Embryonic facial prominence (tissue), 1 donor: ENCODE data around the gene FGGY.
"Not testable (repeated sequence)": the region's sequence is repeated elsewhere in the genome, so short reads cannot be mapped to it uniquely, and the experiment has no call there.

Experiments
- DNase-seq: peaks from one replicate; pipeline ENCODE4 v3.0.0-alpha.2; 2016; ENCODE audit errors: extremely low spot score

The FGGY gene

DNA sequence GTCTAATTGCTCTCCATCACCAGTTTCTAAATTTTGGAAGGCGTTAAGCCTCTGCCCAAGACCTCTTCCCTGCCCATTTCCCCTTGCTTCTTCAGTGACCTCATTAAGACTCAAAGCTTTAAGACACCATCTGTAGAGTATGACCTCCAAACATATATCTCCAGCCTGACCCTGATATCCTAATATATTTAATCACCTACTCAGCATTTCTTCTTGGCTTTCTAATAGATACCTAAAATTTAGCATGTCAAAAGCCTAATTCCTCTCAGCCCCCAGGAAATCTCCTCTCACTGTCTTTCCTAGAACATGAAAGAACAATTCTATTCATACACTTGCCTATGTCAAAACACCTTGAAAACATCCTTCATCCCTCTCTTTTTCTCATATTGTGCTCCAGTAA, 282.3 kb downstream of the FGGY start:
- DNase-seq: no peak

GRCh38 chr1:59580257-59580656, 283.4 kb downstream of the FGGY start:
- DNase-seq: no peak

- not testable (repeated sequence) for DNase-seq
Observed at GRCh38 chr1:59592410-59592809, 295.5 kb downstream of the FGGY start.

DNA sequence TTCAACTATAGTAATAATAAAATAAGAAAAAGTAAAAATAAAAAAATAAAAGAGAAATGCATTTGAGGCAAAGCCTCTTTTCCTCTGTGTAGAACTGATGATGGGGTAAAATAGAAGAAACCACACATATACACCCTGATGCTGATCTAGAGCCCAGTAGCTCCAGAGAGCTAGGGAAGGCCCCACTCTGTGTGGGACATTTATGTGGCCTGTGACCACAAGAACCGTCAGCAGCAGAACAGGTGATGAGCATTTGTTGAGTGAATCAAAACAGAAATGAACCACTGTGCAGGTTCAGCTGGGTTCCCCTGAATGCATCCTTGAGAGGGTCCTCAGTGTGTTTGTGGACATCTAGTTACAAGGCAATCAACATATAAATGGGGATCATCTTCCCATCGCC, 296.0 kb downstream of the FGGY start:
- no peak for DNase-seq

DNA sequence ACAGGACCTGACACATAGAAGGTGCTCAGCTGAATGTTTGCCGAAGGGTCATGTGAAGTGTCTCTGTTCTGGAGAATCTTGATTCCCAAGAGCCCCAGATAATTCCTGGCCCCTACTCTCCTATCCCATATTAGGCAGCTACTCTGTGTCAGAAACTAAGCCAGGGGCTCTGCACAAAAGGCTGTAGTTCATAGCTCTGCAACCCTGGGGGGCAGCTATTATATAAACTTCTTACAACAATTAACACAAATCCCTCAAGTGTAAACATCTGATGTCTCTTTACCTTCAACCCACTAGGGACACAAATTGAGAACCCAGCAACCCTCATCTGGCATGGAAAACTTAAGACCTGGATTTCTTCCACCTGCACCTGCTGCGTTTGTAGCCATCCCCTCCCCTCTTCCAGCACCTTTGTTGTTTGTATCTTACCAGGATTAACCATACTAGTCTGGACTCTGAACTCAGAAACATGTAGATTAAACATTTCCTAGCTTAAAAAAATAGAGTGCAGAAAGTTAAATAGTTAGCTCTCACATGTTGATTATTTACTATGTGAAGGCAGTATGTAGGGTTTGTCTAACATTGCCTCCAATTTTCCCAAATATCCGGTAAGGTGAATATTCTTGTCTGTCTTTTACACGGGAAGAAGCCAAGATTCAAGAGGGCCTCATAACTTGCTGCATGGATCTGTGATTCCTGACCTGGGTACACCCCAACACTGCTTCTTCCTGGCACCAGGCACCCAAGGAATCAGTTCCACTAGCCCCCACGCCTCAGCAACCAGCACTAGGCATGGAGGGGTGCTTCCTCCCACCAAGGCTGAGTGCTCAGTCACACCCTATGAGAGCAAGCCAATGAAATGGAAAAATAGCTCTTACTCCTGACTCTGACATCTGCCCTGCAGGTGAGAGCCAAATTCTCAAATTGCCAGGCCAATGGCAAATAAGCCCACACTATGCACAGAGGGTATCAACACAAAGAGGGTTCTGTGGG, 297.2 kb downstream of the FGGY start:
- peak; percentile 4 for DNase-seq

DNA sequence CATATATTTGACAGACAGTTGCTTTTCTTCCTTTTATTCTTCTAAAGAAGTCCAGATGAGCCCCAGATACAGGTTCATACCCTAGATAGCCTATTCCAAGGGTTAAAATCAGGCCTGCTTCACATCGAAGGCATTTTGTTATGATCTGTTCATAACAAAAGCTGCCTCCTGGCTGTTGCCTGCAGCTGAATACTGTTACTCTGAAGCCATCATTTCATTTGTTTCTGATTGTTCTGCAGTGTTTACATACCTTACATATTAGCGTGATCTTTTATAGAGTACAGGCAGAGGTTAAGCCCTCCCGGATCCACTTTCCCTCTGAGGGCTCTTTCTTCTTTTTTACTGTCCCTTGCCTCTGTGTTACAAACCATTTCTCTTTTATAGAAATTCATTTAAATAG, 298.9 kb downstream of the FGGY start:
- peak; percentile 11 for DNase-seq

GRCh38 chr1:59596432-59596831, 299.5 kb downstream of the FGGY start:
- DNase-seq: peak; percentile 5

- DNase-seq: peak; percentile 3
Observed at GRCh38 chr1:59596956-59597355, 300.1 kb downstream of the FGGY start.

GRCh38 chr1:59597420-59598119, 300.7 kb downstream of the FGGY start:
- DNase-seq: no peak

DNA sequence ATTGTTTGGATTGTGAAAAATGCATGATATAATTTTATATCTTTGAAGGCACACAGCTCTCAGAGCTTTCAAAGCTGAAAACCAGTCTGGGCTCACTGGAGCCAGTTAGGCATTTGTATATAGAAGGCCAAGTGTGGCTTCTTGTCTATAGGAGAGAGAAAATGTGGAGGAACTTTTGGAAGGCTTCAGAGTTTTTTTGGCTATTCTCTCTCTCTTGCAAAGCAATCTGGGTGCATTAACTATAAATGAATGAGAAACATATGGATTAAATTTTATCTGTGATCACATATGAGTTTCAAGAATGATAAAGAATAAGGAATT, 301.2 kb downstream of the FGGY start:
- DNase-seq: peak; percentile 5

DNA sequence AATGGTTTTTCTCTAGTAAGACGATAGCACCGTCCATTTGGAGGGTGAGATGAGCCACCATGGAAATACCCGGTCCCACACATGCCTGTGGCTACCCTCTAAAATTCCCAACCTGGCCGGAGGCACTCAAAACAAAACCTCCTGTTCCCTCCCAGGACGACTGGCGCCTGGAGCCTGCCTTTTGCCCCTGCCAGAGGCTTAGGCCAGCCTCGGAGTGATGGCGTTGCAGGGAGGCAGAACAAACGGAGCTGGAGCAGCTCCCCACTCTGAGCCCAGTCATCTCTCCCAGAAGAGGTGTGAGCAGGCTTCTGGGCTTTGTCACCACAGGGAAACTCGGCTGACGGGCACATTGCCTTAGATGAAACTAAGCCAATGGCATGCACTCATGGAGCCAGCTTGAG, 304.1 kb downstream of the FGGY start:
- DNase-seq: peak; percentile 4

- no peak for DNase-seq
Observed at GRCh38 chr1:59601811-59602210, 304.9 kb downstream of the FGGY start.

DNA sequence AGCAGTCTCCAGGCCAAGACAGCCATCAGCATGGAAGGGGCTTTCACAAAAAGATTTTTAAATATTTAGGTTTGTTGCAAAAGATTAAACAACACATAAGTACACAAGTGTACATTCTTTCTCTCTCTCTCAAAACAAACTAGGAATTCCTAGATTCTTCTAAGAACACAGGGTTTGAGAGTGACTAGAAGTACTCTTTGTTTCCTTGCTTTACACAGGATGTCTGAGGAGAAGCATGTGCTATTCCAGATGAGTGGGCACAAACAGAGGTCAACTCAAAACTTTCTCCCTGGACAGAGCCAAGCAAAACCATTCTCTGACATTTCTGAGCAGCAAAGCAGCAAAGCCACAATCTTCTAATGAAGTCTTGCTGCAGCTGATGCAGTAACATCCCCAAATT, 307.3 kb downstream of the FGGY start:
- peak; percentile 1 for DNase-seq

- DNase-seq: no peak
Observed at GRCh38 chr1:59605184-59605583, 308.3 kb downstream of the FGGY start.

- no peak for DNase-seq
Observed at GRCh38 chr1:59605761-59606160, 308.9 kb downstream of the FGGY start.

DNA sequence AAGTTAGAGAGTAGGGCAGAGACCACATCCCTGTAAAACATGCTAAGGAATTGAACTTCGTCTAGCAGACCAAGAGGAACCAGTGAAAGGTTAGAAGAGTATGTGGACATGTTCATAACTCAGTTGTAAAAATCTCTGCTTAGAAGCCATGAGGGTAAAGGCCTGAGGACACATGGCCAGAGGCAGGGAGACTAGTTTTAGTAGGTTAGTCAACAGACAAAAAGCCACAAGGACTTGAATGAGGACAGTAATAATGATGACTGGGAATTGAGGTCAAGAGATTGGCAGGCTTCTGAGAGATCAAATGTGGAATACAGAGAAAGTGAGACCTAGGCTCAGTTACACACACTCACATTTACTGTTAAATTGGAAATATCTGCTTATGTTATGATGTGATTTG, 312.4 kb downstream of the FGGY start:
- DNase-seq: no peak

- not testable (repeated sequence) for DNase-seq
Observed at GRCh38 chr1:59610499-59610898, 313.6 kb downstream of the FGGY start.

DNA sequence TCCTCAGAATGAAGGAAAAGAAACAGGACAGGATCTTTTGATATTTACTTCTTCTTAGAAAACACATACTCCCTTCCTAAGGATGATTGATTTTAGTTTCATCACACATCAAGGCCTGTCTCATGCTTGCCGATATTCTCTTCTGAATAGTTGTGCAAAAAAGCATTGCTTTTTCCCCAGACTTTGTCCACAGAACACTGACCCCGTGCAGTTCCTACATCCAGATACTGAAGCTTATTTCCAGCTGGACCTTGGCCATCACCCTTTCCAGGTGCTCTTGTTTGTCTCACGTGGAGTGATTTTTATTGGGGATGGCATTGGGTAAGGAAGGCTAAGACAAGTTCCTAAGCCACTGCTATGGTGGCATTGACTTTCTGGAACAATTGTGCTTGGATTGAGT, 320.5 kb downstream of the FGGY start:
- DNase-seq: no peak

DNA sequence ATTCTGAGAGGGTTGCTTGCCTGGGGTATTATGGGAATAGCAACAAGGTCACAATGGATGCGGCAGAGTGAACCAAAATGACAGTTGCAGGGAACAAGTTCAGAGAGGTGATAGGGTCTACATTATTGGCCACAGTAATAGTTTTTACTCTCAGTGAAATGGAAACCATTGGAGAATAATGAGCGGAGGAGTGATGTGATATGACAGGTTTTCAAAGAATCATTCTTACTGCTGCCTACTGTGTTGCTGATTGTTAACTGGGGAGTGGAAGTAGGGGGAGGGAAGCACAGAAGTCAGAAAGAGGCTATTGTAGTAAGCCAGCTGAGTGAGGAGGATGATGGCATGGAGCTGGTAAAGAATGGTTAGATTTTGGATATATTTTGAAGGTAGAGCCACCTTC, 322.7 kb downstream of the FGGY start:
- DNase-seq: no peak

DNA sequence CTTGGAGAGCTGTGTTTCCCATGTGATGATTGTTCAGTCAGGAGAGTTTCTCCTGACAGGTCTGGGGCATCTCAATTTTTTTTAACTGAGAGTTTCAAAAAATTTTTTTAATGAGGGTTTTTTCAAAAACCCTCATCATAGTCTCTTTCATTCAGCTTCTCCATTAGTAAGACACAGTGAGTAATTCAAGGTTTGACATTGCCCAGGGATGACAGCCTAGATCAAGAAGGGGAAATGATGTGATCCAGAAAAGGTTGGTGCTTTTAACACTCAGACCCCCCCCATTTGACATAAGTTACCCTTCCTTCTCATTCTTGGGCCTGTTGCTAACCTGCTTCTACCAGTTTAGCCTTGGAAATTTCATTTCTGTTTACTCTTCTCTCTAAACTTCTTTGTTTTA, 328.5 kb downstream of the FGGY start:
- no peak for DNase-seq

DNA sequence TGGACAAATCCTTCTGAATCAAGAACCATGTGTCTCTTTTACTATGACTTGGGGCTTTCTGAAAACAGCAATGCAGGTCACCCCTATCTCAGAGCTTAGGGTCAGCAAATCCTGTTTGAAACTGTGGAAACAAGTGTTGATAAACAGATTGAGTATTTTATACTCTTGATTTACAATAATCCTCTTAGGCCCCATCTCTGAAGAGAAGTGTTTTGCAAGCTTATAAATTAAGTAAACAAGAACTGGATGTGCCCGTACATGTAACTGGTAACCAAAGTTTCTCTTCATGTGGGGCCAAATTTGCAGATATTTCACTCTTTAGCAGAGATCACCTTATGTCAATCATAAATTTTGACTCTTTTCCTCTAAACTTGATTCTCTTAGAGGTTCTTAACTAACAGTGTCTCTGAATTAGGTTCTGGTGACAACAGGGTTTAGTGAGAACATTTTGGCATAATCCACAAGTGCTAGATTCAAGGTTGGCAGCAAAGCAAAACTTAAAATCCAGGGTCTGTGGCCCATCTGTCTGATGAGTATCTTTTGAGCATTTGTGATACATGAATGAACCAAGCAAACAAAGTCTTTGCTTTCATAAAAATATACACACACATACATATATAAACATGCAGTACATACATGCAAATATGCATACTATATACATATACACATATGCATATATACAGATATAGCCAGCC, 334.8 kb downstream of the FGGY start:
- no peak for DNase-seq

DNA sequence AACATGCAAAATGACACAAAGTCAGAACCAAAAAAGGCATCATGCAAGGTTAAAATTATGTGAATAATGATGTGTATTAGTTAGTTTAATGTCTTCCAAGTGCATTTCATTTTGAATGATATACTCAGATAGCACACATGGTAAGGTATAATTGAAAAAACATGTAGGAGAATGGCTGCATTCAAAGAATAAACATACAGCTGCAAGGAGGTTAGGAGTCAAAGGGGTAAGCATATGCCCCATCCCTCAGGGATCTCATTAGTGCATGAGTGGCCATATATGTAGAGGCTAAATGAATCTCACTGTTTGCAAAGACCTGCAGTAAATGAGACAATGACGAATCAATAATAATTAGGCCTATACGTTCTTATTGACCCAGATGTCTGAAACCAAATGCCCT, 338.2 kb downstream of the FGGY start:
- no peak for DNase-seq
